ENCODE results near the gene RAVER2. TPM values are rescaled to one million over a fixed set of nuclear protein-coding genes. Genes with fewer than 3 reads are reported as not detected.

The RAVER2 gene
- total RNA-seq, 1 donor = 9.1 TPM

- H3K4me3 ChIP-seq (ENCODE audit: low read depth, low read length) = no peak overlapping the region
- no peak for DNase-seq (ENCODE audit: low read depth)
- no peak for TF ChIP-seq CTCF (IDR thresholded peaks at IDR 0.05; ENCODE audit: insufficient read depth, low read depth, low read length)
These were observed 3.3 kb downstream of the RAVER2 start for GRCh38 chr1:64748222-64748621.

- DNase-seq (ENCODE audit: low read depth) = no peak
- no peak overlapping the region for H3K4me3 ChIP-seq (ENCODE audit: low read depth, low read length)
- no peak for TF ChIP-seq CTCF (IDR thresholded peaks at IDR 0.05; ENCODE audit: insufficient read depth, low read depth, low read length)
These were observed 3.8 kb downstream of the RAVER2 start for GRCh38 chr1:64748706-64749105.

GRCh38 chr1:64750092-64750491 lies 5.2 kb downstream of the RAVER2 start:
- no peak for DNase-seq (ENCODE audit: low read depth)
- TF ChIP-seq CTCF (IDR thresholded peaks at IDR 0.05; ENCODE audit: insufficient read depth, low read depth, low read length) = no peak
- H3K4me3 ChIP-seq (ENCODE audit: low read depth, low read length) = no peak overlapping the region

- no peak for DNase-seq (ENCODE audit: low read depth)
- no peak overlapping the region for H3K4me3 ChIP-seq (ENCODE audit: low read depth, low read length)
- no peak for TF ChIP-seq CTCF (IDR thresholded peaks at IDR 0.05; ENCODE audit: insufficient read depth, low read depth, low read length)
These were observed 6.0 kb downstream of the RAVER2 start for GRCh38 chr1:64750875-64751274.

- no peak for DNase-seq (ENCODE audit: low read depth)
These were observed 9.3 kb downstream of the RAVER2 start for GRCh38 chr1:64754173-64754572.

GRCh38 chr1:64755361-64755760 lies 10.5 kb downstream of the RAVER2 start:
- H3K4me3 ChIP-seq (ENCODE audit: low read depth, low read length) = no peak overlapping the region
- TF ChIP-seq CTCF (IDR thresholded peaks at IDR 0.05; ENCODE audit: insufficient read depth, low read depth, low read length) = no peak
- DNase-seq (ENCODE audit: low read depth) = no peak

More at GRCh38 chr1:64754173-64754572, 9.3 kb downstream of the RAVER2 start:
- TF ChIP-seq CTCF (IDR thresholded peaks at IDR 0.05; ENCODE audit: insufficient read depth, low read depth, low read length) = no peak
- H3K4me3 ChIP-seq (ENCODE audit: low read depth, low read length) = no peak overlapping the region

GRCh38 chr1:64756770-64757169 lies 11.9 kb downstream of the RAVER2 start:
- H3K4me3 ChIP-seq (ENCODE audit: low read depth, low read length) = no peak overlapping the region
- no peak for DNase-seq (ENCODE audit: low read depth)
- TF ChIP-seq CTCF (IDR thresholded peaks at IDR 0.05; ENCODE audit: insufficient read depth, low read depth, low read length) = no peak

Data from fibroblast of villous mesenchyme (primary cell).